ENCODE results near the gene KCNJ6.

- TF ChIP-seq, protein P1, sequence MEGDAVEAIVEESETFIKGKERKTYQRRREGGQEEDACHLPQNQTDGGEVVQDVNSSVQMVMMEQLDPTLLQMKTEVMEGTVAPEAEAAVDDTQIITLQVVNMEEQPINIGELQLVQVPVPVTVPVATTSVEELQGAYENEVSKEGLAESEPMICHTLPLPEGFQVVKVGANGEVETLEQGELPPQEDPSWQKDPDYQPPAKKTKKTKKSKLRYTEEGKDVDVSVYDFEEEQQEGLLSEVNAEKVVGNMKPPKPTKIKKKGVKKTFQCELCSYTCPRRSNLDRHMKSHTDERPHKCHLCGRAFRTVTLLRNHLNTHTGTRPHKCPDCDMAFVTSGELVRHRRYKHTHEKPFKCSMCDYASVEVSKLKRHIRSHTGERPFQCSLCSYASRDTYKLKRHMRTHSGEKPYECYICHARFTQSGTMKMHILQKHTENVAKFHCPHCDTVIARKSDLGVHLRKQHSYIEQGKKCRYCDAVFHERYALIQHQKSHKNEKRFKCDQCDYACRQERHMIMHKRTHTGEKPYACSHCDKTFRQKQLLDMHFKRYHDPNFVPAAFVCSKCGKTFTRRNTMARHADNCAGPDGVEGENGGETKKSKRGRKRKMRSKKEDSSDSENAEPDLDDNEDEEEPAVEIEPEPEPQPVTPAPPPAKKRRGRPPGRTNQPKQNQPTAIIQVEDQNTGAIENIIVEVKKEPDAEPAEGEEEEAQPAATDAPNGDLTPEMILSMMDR (IDR thresholded peaks at IDR 0.05): no peak
- no peak for TF ChIP-seq POLR2AphosphoS5 (IDR thresholded peaks at IDR 0.05; ENCODE audit: low read depth, low read length)
Measured at GRCh38 chr21:37627561-37627960, 288.7 kb downstream of the KCNJ6 start.
